Stimulated activated CD8-positive, alpha-beta memory T cell treated with anti-CD3 and anti-CD28 coated beads, Interleukin-15, amount 100 ng/mL, for 4 hours (primary cell): ENCODE data around the gene TPRG1L.
"Not testable (repeated sequence)": the region's sequence is repeated elsewhere in the genome, so short reads cannot be mapped to it uniquely, and the experiment has no call there.

ENCODE experiments used
- DNase-seq, 2 donors: peaks; one replicate each; pipeline ENCODE4 v3.0.0-alpha.2; 2020; ENCODE audit warnings: low read depth in 2 of 2

TPRG1L gene

GRCh38 chr1:3624200-3625136 is at the start of gene TPRG1L:
Gene TPRG1L, plus strand, starts transcription at chr1:3625015. Its CDS starts 58 bp downstream, at chr1:3625073.
- peak; percentile 94 to 97 for DNase-seq

- not testable (repeated sequence) for DNase-seq
These were observed 49.3 kb upstream of the TPRG1L start for GRCh38 chr1:3575515-3575914.

- no peak for DNase-seq
These were observed 48.8 kb upstream of the TPRG1L start for GRCh38 chr1:3575993-3576392.

- no peak for DNase-seq
These were observed 47.5 kb upstream of the TPRG1L start for GRCh38 chr1:3577300-3577699.

GRCh38 chr1:3577711-3578432 is 46.9 kb upstream of the TPRG1L start:
- no peak for DNase-seq

- no peak for DNase-seq
These were observed 46.4 kb upstream of the TPRG1L start for GRCh38 chr1:3578433-3578805.

- no peak for DNase-seq
These were observed 45.9 kb upstream of the TPRG1L start for GRCh38 chr1:3578906-3579305.

GRCh38 chr1:3579626-3580025 is 45.2 kb upstream of the TPRG1L start:
- no peak for DNase-seq

- no peak for DNase-seq
These were observed 44.6 kb upstream of the TPRG1L start for GRCh38 chr1:3580231-3580630.

- DNase-seq, result no peak
These were observed 43.3 kb upstream of the TPRG1L start for GRCh38 chr1:3581296-3582036.

GRCh38 chr1:3583751-3584150 is 41.1 kb upstream of the TPRG1L start:
- not testable (repeated sequence) for DNase-seq

GRCh38 chr1:3584915-3585314 is 39.9 kb upstream of the TPRG1L start:
- DNase-seq, result peak; percentile 16 to 37

- not testable (repeated sequence) for DNase-seq
These were observed 39.4 kb upstream of the TPRG1L start for GRCh38 chr1:3585353-3585868.

- no peak for DNase-seq
These were observed 38.8 kb upstream of the TPRG1L start for GRCh38 chr1:3585940-3586568.

- no peak for DNase-seq
These were observed 37.6 kb upstream of the TPRG1L start for GRCh38 chr1:3586986-3587759.

GRCh38 chr1:3588395-3588794 is 36.4 kb upstream of the TPRG1L start:
- no peak for DNase-seq

- DNase-seq, result no peak
These were observed 34.6 kb upstream of the TPRG1L start for GRCh38 chr1:3590139-3590763.

- DNase-seq, result no peak
These were observed 33.6 kb upstream of the TPRG1L start for GRCh38 chr1:3590951-3591865.

GRCh38 chr1:3593334-3593733 is 31.5 kb upstream of the TPRG1L start:
- no peak for DNase-seq
